HG03571 (cell line): ENCODE data around the gene TIMM23.
"Not testable (repeated sequence)": the region's sequence is repeated elsewhere in the genome, so short reads cannot be mapped to it uniquely, and the experiment has no call there.

Source experiments
- ATAC-seq: cut with Tn5 transposase; IDR thresholded peaks from one replicate; pipeline ENCODE4 v1.9.1; 2021; ENCODE audit not compliant: unreplicated experiment

The TIMM23 gene

DNA sequence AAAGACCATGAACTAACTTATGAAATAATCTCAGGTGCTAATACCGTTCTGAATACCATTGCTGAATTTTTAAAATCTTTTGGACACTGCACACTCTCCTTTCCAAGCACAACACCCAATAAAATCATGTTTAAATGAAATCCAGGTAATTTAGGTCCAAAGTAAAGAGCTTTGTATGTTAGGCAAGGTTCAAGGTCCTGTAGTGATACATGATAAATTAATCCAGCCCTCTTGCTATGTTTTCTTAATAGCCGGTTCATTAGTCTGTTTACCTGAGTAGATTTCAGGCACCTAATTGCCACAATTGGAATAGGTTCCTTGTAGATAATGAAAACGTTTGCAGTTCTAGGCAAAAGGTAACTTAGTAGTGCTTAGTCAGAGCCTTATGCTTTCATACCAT is 13.3 kb downstream of the TIMM23 start:
- ATAC-seq = not testable (repeated sequence)

DNA sequence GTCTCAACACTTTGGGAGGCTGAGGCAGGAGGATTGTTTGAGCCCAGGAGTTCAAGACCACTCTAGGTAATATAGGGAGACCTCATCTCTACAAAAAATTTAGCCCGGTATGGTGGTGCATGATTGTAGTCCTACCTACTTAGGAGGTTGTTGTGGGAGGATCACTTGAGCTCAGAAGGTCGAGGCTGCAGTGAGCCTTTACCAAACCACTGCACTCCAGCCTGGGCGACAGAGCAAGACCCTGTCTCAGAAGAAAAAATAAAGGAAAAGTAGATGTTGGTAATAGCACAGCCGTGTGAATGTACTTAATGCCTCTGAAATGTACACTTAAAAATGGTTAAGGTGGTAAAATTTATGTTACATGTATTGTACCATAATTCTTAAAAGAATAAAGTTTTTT is 25.3 kb downstream of the TIMM23 start:
- no peak for ATAC-seq

DNA sequence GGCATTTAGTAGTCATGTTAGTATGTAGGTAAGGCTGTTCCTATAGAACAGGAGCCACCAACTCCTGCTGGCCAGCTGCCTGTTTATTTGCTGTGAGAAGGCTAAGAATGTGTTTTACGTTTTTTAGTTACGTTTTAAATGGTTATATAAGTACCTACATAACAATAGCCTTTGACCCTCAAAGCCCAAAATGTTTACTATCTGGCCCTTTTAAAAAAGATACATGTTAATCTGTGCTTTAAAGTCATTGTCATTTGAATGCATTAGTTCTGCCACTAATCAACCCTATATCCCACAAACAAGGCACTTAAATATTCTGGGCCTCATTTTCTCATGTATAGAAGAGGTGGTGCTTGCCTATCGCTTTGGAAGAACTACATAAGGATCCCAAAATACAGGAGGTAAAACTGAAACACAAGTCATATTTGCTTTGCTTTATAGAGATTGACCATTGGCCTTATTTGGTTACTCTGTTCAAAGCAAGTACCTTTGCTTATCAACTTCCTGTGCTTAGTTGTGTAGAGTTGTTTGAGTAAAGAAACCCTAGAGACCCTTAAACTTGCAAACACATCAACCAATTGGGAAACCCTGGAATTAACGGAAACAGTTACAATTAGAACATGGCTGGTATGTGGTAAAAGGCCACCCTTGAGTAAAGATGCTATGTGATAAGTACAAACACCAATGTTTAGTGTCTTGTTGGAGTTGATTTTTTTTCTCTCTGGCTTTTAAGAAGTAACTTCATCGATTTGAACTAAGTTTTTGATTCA is 25.9 kb downstream of the TIMM23 start:
- no peak for ATAC-seq

DNA sequence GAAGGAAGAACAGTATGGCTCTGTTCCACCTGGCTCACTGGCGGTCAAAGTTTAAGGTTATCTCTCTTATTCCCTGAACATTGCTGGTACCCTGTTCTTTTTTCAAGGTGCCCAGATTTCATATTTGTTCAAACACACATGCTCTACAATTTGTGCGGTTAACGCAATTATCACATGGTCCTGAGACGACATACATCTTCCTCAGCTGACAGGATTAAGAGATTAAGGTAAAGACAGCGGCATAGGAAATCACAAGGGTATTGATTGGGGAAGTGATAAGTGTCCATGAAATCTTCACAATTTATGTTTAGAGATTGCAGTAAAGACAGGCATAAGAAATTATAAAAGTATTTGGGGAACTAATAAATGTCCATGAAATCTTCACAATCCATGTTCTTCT is 27.7 kb downstream of the TIMM23 start:
- ATAC-seq = not testable (repeated sequence)

DNA sequence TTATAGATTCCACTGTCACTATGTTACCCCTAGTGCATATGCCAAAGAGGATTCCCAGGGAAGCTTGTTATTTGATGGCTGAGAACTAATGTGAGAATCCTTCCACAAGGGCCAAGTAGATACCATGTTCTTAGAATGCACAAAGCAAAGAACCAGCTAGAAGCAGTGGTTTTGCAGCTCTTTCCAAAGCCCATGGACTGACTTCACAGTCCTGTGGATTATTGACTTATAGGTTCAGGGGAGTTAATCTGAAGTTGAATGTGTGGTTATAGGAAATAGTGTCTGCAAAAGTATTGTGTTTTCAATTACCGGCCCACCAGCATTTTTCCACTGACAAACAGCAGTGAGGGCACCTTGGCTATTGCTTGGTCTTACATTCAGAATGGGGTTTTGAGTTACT is 28.2 kb downstream of the TIMM23 start:
- no peak for ATAC-seq

DNA sequence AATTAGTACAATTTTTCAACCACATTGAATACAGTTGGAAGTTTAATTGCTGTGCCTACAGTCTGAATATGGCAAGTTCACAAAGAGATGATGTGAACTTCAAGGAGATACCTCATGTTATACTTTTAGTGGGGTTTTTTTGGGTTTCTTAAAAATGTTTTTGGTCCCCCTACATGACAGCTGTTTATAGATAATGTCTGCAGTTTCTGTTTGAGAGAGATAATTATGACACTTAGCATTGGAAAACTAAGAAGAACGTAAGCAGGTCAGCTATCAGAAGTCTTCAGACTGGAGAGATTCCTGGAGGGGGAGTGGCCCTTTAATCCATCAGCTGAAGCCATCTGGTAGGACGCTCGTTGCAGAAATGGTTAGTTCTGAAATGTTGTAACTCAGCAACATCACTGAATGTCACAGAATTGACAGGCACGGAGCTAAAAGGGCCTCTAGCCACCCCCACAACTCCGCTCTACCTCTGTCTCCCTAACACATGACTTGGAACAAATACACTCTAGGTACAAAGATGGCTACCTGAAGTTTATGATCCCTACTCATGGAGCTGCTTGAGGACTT is 29.0 kb downstream of the TIMM23 start:
- ATAC-seq = no peak

DNA sequence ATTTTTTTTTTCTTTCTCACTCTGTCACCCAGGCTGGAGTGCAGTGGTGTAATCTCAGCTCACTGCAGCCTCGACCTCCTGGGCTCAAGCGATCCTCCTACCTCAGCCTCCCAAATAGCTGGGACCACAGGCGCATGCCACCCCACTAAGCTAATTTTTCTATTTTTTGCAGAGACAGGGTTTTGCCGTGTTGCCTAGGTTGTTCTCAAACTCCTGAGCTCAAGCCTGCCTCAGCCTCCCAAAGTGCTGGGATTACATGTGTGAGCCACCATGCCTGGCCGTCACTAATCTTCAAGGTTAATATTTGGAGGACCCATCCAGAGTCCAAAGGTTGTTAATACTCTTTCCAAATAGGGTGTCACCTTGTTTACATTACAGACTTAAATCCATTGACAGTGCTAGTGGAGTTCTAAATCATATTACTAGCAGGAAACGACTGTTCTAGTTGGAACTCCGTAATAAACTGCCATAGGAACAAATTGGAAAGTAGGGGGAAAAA is 29.9 kb downstream of the TIMM23 start:
- ATAC-seq = not testable (repeated sequence)

DNA sequence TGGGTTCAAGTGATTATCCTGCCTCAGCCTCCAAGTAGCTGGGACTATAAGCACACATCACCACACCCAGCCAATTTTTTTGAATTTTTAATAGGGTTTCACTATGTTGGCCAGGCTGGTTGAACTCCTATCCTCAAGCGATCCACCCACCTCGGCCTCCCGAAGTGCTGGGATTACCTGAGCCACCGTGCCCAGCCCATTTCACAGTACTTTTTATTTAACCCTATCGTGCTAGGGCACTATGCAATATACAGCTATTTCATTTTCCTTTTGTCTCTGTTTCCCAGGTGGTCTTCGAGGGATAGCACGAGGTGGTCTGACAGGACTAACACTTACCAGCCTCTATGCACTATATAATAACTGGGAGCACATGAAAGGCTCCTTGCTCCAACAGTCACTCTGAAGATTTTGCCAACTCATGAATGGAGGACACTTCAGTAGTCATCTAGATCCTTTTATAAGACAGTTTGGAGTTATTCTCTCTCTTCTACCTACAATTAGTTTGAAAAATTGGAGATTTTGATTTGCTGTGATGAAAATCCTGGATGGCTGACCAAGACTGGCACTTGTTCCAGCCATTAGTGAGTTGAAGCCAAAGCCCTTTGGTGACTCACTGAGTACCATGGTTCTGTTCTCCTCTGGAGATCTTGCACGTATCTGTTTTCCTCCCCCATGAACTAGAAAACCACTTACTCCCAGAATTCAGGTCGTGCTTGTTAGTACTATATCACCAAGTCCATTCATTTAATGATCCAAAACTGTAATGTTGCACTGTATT is 30.8 kb downstream of the TIMM23 start:
- ATAC-seq = no peak

DNA sequence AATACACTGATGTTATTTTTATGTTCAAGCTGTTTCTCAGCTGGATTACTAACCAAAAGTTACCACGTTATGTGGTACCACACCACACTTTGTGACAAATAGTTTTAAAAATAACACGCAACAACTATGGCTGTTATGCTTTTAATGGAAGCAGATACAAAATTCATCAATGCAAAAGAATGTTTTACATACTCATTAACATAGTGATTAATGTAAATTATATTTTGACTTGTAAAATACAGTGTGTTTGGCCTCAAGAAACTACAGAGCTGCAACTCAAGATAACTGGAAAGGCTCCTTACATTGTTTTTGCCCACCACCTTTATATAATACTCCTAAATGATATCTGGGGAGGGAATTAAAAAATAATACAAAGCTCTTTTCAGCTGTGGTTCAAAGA is 32.7 kb downstream of the TIMM23 start:
- ATAC-seq = no peak

DNA sequence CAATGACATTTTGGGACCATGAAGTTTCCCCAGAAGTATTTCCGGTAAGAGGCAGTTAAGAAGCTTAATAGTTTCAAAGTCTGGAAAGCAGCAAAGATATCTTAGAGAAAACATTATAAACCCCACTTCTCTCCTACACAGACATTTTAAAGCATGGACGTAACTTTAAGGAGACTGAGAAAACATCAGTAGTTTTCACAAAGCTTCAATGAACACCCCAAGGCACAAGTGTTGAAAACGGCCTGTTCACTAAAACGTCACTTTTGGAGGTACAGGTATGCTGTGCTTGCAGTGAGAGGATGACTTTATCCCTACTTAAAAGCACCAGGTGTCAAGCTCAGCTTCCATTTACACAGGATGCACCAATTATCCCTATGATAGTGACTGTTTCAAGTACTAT is 33.1 kb downstream of the TIMM23 start:
- no peak for ATAC-seq

DNA sequence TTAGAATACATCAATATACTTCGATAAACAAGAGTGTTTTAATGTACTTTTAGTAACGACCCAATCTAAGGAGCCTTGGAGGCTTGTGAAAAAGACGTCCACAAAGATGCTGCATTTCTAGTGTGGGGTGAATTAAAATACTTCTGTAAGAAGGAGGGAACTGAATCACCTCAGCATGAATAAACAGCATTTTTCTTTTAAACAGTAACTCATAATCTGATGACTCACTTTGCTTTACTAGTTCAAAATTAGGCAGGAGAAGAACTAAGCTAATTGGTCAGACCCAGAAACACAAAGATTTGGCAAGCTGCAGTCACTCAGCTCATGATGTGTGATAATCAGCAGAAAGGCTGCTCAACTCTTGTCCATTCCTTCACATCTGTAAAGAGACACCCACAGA is 33.9 kb downstream of the TIMM23 start:
- no peak for ATAC-seq

DNA sequence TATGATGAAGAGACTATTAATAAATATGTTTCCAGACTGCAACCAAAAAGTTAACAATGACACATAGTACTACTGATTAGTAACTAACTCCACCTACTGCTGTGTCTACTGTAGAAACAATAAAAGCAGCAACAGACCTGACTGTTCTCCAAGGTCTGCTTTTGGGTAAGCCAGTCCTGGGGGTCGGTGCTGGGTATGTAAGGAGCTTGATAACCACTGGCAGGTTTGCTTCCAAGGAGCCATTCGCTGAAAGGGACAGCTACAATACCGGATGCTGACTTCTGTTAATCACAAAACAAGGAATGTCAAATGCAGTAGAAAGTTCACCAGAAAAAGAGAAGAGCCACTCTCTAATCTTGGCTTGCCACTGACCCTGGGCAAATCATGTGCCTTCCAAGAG is 40.5 kb downstream of the TIMM23 start:
- no peak for ATAC-seq

DNA sequence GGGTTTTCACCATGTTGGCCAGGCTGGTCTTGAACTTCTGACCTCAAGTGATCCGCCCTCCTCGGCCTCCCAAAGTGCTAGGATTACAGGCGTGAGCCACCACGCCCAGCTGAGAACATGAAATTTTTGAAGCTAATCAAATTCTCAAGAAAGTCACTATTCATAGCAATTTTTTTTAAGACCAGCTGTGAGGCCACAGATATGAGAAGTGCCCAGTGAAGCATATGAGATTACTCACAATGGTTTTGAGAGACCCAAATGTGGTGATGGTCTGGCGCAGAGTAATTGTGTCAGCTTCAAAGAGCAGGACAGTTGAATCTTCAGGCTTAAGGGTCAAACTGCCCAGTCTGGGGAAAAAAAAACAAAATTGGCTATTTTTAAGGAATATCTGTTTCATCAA is 41.9 kb downstream of the TIMM23 start:
- ATAC-seq = no peak

DNA sequence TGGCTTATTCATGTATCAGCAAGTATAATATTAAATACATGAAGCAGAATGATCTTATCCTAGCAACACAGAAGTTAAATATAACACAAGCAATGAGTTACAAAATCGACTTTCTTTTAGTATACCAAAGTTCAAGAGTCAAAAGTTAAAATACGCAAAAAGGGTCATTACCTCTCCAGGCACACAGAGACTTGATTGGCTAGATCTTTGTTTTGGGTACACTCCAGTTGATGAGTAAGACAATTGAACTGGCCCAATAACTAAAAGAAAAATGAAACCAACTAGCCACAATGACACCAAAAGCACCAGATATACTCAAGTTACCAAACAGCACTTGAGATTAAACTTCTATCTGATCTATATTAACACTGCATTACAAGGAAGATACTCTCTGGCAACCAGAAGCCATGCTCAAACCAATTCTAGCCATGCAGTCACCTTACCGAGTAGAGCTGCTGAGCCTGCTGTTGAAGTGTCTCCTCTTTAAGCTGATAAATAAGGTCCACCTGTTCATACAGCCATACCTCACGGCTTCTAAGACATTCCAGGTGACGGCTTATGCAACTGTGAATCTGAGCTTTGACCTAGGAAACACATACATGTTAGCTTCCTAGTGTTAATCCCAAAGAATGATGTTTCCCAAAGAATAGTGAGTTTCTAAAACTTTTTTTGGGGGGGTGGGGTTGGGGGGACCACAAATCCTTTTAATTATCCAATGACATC is 42.6 kb downstream of the TIMM23 start:
- ATAC-seq = no peak

DNA sequence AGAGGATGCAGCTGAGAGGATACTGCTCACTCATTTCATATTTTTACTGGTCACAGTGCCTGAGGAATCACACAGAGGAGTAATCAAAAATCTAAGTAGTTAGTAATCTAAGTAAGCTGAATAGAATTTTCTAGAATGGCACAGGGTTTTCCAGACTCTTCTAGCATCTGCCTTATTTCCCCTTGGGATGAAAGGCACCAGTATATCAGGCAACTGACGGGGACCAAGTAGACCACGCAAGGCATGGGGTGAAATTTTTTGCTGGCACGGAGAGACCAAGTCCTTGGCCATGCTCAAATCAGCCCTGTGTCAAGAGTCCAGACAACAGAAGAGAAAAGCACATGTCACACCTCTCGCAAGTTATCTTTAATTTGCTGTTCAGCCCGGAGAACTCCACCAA is 43.9 kb downstream of the TIMM23 start:
- no peak for ATAC-seq

DNA sequence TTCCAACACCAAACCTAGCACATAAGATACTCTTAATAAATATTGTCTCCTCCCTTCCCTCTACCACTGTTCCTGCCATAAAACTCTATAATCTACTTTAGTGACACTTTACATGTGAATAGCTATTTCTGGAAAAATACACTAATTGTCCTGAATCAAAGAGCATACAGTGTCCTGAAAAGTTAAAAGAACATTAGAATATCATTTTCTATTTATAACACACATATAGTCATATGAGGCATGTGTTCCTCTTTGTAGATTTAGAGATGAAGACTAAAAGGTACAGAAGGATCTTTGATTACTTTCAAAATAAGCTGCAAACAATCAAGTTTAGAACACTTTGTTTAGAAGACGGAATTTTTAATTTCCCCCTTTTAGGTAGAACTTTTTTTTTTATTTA is 44.5 kb downstream of the TIMM23 start:
- no peak for ATAC-seq

DNA sequence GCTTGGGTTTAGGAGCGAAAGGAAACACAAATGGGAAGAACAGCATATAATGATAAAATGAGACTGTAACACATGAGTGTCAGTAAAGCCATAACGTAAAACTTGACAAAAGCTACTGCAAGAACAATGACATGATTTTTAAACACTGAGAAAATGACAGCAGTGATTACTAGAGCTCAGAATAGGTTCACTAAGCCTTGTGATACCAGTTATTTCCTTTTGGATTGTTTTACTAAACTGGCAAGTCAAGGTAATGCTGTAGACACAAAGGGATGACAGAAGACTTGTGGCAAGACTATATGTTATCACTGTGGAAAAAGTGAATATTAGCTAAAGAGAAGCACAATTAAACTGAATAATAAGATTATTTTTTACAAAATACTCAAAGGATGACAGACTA is 45.4 kb downstream of the TIMM23 start:
- no peak for ATAC-seq

DNA sequence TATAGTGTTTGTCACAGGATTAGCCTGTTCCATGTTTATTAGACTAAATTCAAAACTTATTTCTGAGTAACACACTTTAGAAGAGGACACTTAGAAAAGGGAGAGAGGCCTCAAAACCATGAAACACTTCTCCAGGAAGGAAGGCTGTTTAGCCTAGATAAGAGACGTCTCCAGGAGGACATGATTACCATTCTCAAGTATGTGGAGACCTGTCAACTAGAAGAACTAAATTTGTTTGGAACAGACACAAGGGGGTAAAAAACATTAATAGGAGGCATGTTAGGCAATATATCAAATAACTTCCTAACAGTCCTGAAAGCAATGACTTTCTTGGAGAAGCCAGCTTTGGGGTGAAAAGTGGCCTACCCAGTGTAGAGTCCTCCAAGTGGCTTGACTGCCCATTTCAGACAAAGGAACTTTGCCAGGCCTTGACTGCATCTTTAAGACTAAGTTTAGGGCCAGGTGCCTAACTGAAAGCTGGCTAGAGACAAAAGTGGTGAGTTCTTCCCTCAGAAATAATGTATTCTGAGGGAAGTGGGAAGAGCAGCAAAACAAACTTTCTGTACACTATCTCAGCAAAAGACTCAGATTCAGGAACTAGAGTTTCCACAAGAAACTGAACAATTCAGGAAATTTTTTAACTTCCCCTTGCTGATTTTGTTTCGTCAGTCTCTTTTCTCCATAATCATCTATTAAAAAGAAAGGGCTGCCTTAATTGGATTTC is 46.3 kb downstream of the TIMM23 start:
- no peak for ATAC-seq

DNA sequence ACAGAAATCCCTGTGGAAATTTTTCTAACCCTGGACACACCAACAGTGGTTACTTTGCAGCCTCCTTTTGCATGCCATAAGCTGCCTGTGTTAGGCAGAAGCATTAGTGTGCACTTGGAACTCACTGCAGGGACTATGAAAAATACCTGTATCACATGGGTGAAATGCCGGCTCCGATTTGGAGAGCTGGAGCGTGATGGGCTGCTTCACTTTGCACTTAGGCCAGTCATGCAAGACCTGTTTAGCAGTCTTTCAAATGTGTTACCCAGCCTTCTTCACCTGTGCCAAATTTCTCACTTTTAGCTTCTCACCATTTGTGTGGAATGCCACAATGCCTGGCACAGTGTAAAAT is 46.9 kb downstream of the TIMM23 start:
- ATAC-seq = no peak

DNA sequence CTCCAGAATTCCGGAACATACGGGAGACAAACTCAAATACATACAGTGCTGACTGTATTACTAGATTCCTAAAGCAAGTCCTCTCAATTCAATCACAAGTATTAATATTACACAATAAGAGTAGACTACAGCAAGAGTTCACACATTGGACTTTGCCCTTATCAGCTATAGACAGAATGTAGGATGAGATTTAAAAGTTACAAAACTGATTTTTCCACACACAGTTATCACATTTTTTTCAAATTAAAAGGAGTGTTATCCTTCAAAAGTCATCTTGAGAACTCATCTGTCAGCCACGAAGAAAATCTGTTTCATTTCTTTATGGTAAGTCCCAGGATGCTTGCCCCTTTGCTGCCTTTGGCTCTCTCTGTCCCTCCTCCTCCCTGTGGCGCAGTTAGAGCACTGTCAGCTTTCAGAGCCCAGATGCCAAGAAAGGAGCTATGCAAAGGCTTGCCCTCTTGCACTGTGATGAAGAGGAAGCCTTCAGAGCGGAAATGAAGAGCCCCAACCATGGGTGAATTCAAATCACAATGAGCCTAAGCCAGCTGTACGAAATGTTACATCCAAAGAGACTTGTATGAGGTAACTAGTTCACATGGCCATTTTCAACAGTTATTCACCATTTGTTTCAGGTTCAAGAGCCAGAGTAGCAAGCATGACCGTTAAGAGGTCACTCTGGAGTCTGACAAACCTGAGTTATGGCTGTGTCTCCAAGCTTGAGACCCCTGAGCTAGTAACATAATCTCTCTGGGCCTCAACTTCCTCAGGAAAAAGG is 47.5 kb downstream of the TIMM23 start:
- no peak for ATAC-seq
